Measurements from ENCODE around the gene EID2B. TPM values are rescaled to one million over a fixed set of nuclear protein-coding genes. Genes with fewer than 3 reads are reported as not detected.

EID2B gene
- 1 to 10 TPM in 11 of 12 donors, not detected in 1; 2.0 to 9.7 (median 2.5) TPM for polyA plus RNA-seq (ENCODE audit: insufficient read length in 12 of 12)
- long read RNA-seq, donor 1, transcript EID2B-201 (1 exons, 1,865 nt) = major isoform, 9 of 9 reads
- long read RNA-seq, donor 1, partial matches to known transcripts = 0 of 9 reads
- long read RNA-seq, donor 1, other reads (novel, unspliced or antisense) = 0 of 9 reads
- long read RNA-seq, donor 2, partial matches to known transcripts = 0 of 3 reads
- long read RNA-seq, donor 2, other reads (novel, unspliced or antisense) = 0 of 3 reads
- long read RNA-seq, donor 3, partial matches to known transcripts = 0 of 2 reads
- long read RNA-seq, donor 3, other reads (novel, unspliced or antisense) = 0 of 2 reads
- long read RNA-seq, donor 4 = 0 reads
- long read RNA-seq, donor 5, partial matches to known transcripts = 0 of 4 reads
- long read RNA-seq, donor 5, other reads (novel, unspliced or antisense) = 0 of 4 reads
- long read RNA-seq, donor 6, partial matches to known transcripts = 0 of 4 reads
- long read RNA-seq, donor 6, other reads (novel, unspliced or antisense) = 0 of 4 reads
- long read RNA-seq, donor 7 = 0 reads
- long read RNA-seq, donor 8, transcript EID2B-201 (1 exons, 1,865 nt) = major isoform, 6 of 6 reads
- long read RNA-seq, donor 8, partial matches to known transcripts = 0 of 6 reads
- long read RNA-seq, donor 8, other reads (novel, unspliced or antisense) = 0 of 6 reads
- long read RNA-seq, donor 9, partial matches to known transcripts = 0 of 2 reads
- long read RNA-seq, donor 9, other reads (novel, unspliced or antisense) = 0 of 2 reads
- long read RNA-seq, donor 10, partial matches to known transcripts = 0 of 3 reads
- long read RNA-seq, donor 10, other reads (novel, unspliced or antisense) = 0 of 3 reads
- long read RNA-seq, donor 11, transcript EID2B-201 (1 exons, 1,865 nt) = major isoform, 6 of 6 reads
- long read RNA-seq, donor 11, partial matches to known transcripts = 0 of 6 reads
- long read RNA-seq, donor 11, other reads (novel, unspliced or antisense) = 0 of 6 reads

GRCh38 chr19:39532233-39533002 lies at the start of gene EID2B:
TSS of gene EID2B (minus strand) at chr19:39532852. CDS start at chr19:39532802, 50 bp downstream.
- peak; percentile 99 for DNase-seq

DNA sequence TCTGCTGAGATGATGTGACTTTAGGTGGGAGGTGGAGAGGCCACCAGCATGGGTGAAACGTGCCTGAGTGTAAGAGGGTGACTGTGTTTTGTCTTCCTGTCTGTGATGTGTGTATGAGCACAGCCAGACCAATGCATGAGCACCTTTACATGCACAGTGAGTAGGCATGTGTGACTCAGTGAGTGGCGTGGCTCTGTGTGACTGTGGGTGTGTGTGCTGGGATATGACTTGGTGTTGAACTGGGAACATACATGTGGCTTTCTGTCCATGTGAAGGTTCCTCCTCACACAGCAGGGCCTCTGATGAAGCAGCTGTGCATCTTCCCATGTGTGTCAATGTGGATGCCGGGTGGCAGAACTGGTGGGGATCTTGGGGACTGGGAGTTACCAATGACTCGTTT lies 49.8 kb upstream of the EID2B start:
- DNase-seq = no peak

- DNase-seq = no peak
Measured at GRCh38 chr19:39568604-39569003, 36.0 kb upstream of the EID2B start.

- DNase-seq = no peak
Measured at GRCh38 chr19:39566064-39566463, 33.4 kb upstream of the EID2B start.

GRCh38 chr19:39563408-39563807 lies 30.8 kb upstream of the EID2B start:
- DNase-seq = no peak

GRCh38 chr19:39558624-39559117 lies 26.0 kb upstream of the EID2B start:
- DNase-seq = no peak

DNA sequence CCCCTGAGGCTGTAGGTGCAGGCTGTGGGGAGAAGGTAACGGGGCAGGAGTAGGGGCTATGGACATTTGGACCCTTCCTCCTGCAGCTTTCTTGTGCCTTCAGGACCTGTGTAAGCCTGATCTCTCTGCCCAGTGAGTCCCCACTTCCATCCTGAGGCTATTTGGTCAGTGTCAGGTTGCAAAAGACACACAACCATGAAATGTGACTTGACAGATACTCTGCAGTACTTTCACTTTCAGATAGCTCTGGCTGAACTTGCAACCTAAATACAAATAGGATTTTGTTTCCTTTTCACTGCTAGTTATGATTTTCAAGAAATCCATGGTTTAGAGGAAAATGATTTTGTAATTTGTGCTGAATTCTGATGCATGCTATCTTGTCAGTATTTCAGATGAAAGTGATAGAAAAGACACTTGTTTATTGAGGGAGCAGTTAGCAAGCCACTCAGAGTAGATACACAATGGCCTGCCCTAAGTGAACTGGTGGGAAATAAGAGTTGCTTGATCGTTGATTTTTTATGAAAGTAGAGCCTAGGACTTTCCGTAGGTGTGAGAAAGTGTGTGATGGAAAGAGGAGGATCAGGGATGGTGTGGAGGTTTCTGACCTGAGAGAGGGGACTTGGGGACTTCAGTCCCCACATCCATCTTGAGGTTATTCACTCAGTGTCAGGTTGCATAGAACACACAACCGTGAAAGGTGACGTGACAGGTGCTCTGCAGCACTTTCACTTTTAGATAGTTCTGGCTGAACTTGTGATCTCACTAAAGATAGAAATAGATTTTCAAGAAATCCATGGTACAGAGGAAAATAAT lies 25.4 kb upstream of the EID2B start:
- DNase-seq = no peak

DNA sequence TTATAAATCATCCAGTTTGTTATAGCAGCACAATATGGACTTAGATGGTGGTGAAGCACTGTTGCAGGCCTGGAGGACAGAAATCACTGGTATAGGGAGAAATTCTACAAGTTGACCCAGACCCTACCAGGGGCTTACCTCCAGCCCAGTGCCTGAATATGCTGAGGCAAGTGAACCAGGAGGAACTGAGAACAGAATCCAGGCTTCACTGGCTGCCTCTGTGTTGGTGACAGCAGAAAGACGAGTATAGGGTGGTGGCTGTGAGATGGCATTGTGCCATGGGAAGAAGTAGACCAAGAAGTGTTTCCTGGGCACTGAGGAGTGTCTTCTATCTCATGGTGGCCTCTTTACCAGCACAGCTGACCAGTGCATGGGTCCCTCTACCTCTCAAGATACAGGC lies 23.2 kb upstream of the EID2B start:
- no peak for DNase-seq

- no peak for DNase-seq
Measured at GRCh38 chr19:39554701-39555311, 22.2 kb upstream of the EID2B start.

DNA sequence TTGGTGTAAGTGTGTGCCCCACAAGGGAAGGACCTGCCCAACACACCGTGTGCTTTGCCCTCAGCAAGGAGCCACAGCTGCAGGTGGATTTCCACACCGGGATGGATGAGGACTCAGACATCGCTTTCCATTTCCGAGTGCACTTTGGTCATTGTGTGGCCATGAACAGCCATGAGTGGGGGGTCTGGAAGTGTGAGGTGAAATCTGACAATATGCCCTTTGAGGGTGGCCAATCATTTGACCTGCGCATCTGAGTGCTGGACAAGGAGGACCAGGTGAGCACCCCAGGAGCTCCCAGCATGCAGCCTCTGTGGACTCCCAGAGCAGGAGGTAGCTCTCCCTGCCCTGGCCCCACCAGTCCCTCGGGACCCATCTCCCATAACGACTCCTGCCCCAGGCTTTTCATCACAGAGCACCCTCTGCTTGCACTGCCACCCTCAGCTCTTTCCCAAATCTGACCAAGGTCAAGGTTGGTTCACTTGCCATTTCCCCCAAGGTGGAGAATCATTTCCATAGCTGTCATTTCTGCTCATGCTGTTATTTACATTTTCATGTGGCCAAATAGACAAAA lies 20.5 kb upstream of the EID2B start:
- DNase-seq = no peak

- no peak for DNase-seq
Measured at GRCh38 chr19:39550197-39550596, 17.5 kb upstream of the EID2B start.

DNA sequence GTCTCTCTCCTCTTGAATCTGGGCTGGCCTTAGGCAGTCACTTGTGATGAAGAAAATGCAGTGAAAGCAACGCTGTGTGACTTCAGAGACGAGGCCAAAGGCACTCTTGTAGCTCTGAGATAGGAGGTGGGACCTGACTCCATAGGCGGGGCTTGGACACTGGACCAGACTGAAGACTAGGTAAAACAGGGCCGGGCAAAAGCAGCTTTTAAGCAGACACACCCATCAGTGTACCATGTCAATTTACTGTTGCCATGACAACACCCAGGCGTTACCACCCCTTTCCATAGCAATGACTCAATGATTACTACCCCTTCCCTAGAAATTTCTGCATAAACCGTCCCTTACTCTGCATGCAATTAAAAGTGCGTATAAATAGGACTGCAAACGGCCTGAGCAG lies 13.9 kb upstream of the EID2B start:
- no peak for DNase-seq

- DNase-seq = no peak
Measured at GRCh38 chr19:39544911-39545310, 12.3 kb upstream of the EID2B start.

DNA sequence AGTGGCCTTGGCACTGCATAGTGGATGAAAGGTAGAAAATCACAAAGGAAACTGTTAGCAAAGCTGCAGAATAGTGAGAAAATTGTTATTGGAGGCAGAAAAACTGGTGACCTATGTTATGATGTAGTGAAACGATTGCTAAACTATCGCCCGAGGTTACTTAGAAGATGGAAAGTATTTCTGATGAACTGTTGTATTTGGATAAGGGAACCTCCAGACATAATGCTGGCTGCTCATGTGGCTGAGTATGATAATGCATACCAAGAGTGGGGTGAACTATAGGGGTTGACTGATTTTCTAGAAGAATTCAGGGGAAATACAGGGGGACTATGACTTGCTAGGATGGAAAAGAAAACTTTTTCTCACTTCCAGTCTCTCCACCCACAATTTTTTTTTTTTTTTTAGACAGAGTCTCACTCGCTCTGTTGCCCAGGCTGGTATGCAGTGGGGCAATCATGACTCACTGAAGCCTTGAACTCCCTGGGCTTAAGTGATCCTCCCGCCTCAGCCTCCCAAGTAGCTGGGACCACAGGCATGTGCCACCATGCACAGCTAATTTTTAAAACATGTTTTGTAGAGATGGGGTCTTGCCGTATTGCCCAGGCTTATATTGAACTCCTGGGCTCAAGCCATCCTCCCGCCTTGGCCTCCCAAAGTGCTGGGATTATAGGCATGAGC lies 11.7 kb upstream of the EID2B start:
- DNase-seq = no peak

GRCh38 chr19:39543477-39543857 lies 10.8 kb upstream of the EID2B start:
- DNase-seq = no peak

DNA sequence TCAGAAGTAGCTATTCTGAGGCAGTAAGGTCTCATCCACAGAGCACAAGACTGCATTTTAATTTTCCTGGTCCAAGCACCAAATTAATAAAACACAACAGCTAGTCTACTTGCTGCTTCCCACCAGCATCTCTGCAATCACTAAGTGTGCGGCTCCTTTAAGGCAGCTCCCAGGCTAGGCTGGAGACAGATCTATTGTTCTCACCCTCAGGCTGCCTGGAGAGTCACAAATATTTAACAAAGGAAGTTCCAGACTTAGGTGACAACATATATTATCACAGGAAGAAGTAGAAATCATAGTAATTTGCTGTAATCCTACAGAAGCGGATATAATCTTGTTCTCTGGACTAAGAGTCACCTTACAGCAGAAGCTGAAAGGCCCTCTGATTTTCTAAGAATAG lies 9.6 kb upstream of the EID2B start:
- DNase-seq = no peak

DNA sequence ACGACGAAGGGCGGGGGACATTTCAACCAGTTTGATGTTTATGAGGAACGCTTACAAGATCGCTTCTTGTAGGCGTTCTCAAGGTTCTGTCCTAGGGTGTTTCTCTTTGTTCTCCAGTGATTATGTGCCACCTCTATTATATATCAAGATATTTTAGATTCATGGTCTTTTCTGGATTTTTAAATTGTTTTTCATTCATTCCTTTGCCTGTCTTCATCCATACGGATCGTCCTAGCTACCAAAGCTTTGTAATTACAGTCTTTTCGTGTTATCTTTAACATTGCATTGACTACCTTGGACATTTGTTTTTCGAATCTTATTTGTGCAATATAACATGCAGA lies 7.7 kb upstream of the EID2B start:
- DNase-seq = no peak

GRCh38 chr19:39539518-39540332 lies 7.1 kb upstream of the EID2B start, which contains the start of gene EID2:
TSS of gene EID2 (minus strand) at chr19:39540161. CDS start at chr19:39540079, 82 bp downstream.
- DNase-seq = peak; percentile 97

GRCh38 chr19:39539165-39539517 lies 6.5 kb upstream of the EID2B start:
- no peak for DNase-seq
